H1 (cell line): ENCODE data around the gene ARHGEF38. TPM values are rescaled to one million over a fixed set of nuclear protein-coding genes. Genes with fewer than 3 reads are reported as not detected.

Source experiments
- BACH1 ChIP-seq: IDR thresholded peaks from 2 replicates; pipeline ENCODE4 v1.6.1; 2012; ENCODE audit warnings: low read length, improper control_type of control experiment
- BRCA1 ChIP-seq: IDR thresholded peaks from 2 replicates; pipeline ENCODE4 v1.6.1; 2012; ENCODE audit warnings: low read depth, low read length, improper control_type of control experiment
- EGR1 ChIP-seq: IDR thresholded peaks from 2 replicates; pipeline ENCODE4 v1.6.1; 2011; ENCODE audit warnings: low read depth, low read length, borderline replicate concordance
- EZH2 ChIP-seq: fragments of 200-600 bp; sonication (generic); IDR thresholded peaks from 2 replicates; pipeline ENCODE4 v1.7.1; 2012; ENCODE audit warnings: low read depth, mild to moderate bottlenecking, moderate library complexity, low read length, inconsistent platforms; ENCODE audit not compliant: severe bottlenecking
- JUND ChIP-seq: IDR thresholded peaks from 2 replicates; pipeline ENCODE4 v1.6.1; 2011; ENCODE audit warnings: mild to moderate bottlenecking, improper control_type of control experiment, low read length
- POLR2A ChIP-seq, 2 experiments: IDR thresholded peaks; 1 replicate in 1 of 2; 2 replicates in 1 of 2; pipeline ENCODE4 v1.6.1; 2011; ENCODE audit warnings: low read depth in 2 of 2, low read length in 2 of 2, mild to moderate bottlenecking in 2 of 2; ENCODE audit errors: control extremely low read depth in 1 of 2
- RAD21 ChIP-seq, 2 experiments: IDR thresholded peaks in 1 of 2; conservative IDR thresholded peaks in 1 of 2; 2 replicates each; pipeline ENCODE4 v1.6.1; 2011; ENCODE audit warnings: low read depth in 2 of 2, low read length in 2 of 2, improper control_type of control experiment in 1 of 2, inconsistent platforms in 1 of 2, mild to moderate bottlenecking in 1 of 2, moderate library complexity in 1 of 2
- SUZ12 ChIP-seq: fragments of 200-600 bp; sonication (generic); IDR thresholded peaks from 2 replicates; pipeline ENCODE4 v1.6.1; 2012; ENCODE audit warnings: mild to moderate bottlenecking, inconsistent platforms, low read length, moderate library complexity, mixed read lengths
- TBP ChIP-seq: IDR thresholded peaks from 2 replicates; pipeline ENCODE4 v1.6.1; 2011; ENCODE audit warnings: low read depth, low read length, improper control_type of control experiment
- YY1 ChIP-seq: IDR thresholded peaks from 2 replicates; pipeline ENCODE4 v1.6.1; 2011; ENCODE audit warnings: low read depth, mild to moderate bottlenecking, low read length
- ZNF274 ChIP-seq: IDR thresholded peaks from 2 replicates; pipeline ENCODE4 v1.7.0; 2012; ENCODE audit warnings: low read length, borderline replicate concordance; ENCODE audit errors: extremely low read depth
- polyA plus RNA-seq, 7 experiments: library from polyadenylated mRNA; depleted of rRNA in 3 of 7; stranded (reverse) in 5 of 7; unstranded in 2 of 7; fragments of >200 nt in 5 of 7; fragments of 200-250 nt in 2 of 7; gene quantifications; 1 replicate in 5 of 7; 2 replicates in 1 of 7; 4 replicates in 1 of 7; pipeline versions ENCODE4 v1.2.1 to v1.2.3, GENCODE V29; 2011 to 2013; ENCODE audit warnings: missing spikeins in 2 of 7, mixed read lengths in 2 of 7
- total RNA-seq: library from RNA; stranded (reverse); fragmentation: NEBNext Ultra II Directional; extraction: Animal tissue kit (Norgen Biotek cat#: 25700); gene quantifications from 2 replicates; pipeline ENCODE4 v1.2.1, GENCODE V29; 2021
- TF ChIP-seq, protein P1 (sequence below): fragments of 300-600 bp; sonication (generic); IDR thresholded peaks from 2 replicates; pipeline ENCODE4 v1.7.1; 2012; ENCODE audit warnings: low read length, moderate library complexity, mild to moderate bottlenecking, inconsistent platforms; ENCODE audit not compliant: insufficient replicate concordance

The ARHGEF38 gene
- total and polyA plus RNA-seq, 2 of the 8 experiments (the other 6 are each of a cell fraction or from before 2014, with no cell fraction given): not detected

DNA sequence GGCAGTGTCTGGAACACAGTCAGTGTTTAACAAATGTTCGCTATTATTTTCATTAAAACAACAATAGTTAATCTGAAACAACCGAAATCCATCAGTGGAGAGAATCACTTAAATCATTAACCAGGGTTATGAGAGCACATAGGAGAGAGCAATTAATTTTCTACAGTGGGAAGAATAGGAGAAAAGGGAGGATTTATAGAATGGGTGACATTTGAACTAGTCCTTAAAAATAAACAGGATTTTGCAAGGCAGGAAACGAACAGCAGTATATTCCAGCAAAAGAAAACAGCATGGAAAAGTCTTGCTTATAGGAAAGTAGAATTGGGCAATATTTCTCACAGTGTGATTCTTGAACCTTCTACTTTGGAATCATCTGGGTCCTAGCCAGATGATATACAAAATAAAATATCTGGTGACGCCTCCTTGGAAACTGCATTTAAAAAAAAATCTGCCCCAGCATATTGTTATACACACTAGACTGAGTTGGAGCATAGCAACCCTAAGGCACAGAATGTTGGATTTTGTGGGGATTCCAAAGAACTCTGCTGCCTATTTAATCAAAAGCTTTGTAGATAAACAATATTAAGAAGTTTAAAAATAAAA lies 100.0 kb downstream of the ARHGEF38 start (continued):
- TF ChIP-seq, protein P1, sequence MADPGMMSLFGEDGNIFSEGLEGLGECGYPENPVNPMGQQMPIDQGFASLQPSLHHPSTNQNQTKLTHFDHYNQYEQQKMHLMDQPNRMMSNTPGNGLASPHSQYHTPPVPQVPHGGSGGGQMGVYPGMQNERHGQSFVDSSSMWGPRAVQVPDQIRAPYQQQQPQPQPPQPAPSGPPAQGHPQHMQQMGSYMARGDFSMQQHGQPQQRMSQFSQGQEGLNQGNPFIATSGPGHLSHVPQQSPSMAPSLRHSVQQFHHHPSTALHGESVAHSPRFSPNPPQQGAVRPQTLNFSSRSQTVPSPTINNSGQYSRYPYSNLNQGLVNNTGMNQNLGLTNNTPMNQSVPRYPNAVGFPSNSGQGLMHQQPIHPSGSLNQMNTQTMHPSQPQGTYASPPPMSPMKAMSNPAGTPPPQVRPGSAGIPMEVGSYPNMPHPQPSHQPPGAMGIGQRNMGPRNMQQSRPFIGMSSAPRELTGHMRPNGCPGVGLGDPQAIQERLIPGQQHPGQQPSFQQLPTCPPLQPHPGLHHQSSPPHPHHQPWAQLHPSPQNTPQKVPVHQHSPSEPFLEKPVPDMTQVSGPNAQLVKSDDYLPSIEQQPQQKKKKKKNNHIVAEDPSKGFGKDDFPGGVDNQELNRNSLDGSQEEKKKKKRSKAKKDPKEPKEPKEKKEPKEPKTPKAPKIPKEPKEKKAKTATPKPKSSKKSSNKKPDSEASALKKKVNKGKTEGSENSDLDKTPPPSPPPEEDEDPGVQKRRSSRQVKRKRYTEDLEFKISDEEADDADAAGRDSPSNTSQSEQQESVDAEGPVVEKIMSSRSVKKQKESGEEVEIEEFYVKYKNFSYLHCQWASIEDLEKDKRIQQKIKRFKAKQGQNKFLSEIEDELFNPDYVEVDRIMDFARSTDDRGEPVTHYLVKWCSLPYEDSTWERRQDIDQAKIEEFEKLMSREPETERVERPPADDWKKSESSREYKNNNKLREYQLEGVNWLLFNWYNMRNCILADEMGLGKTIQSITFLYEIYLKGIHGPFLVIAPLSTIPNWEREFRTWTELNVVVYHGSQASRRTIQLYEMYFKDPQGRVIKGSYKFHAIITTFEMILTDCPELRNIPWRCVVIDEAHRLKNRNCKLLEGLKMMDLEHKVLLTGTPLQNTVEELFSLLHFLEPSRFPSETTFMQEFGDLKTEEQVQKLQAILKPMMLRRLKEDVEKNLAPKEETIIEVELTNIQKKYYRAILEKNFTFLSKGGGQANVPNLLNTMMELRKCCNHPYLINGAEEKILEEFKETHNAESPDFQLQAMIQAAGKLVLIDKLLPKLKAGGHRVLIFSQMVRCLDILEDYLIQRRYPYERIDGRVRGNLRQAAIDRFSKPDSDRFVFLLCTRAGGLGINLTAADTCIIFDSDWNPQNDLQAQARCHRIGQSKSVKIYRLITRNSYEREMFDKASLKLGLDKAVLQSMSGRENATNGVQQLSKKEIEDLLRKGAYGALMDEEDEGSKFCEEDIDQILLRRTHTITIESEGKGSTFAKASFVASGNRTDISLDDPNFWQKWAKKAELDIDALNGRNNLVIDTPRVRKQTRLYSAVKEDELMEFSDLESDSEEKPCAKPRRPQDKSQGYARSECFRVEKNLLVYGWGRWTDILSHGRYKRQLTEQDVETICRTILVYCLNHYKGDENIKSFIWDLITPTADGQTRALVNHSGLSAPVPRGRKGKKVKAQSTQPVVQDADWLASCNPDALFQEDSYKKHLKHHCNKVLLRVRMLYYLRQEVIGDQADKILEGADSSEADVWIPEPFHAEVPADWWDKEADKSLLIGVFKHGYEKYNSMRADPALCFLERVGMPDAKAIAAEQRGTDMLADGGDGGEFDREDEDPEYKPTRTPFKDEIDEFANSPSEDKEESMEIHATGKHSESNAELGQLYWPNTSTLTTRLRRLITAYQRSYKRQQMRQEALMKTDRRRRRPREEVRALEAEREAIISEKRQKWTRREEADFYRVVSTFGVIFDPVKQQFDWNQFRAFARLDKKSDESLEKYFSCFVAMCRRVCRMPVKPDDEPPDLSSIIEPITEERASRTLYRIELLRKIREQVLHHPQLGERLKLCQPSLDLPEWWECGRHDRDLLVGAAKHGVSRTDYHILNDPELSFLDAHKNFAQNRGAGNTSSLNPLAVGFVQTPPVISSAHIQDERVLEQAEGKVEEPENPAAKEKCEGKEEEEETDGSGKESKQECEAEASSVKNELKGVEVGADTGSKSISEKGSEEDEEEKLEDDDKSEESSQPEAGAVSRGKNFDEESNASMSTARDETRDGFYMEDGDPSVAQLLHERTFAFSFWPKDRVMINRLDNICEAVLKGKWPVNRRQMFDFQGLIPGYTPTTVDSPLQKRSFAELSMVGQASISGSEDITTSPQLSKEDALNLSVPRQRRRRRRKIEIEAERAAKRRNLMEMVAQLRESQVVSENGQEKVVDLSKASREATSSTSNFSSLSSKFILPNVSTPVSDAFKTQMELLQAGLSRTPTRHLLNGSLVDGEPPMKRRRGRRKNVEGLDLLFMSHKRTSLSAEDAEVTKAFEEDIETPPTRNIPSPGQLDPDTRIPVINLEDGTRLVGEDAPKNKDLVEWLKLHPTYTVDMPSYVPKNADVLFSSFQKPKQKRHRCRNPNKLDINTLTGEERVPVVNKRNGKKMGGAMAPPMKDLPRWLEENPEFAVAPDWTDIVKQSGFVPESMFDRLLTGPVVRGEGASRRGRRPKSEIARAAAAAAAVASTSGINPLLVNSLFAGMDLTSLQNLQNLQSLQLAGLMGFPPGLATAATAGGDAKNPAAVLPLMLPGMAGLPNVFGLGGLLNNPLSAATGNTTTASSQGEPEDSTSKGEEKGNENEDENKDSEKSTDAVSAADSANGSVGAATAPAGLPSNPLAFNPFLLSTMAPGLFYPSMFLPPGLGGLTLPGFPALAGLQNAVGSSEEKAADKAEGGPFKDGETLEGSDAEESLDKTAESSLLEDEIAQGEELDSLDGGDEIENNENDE: no peak
- no peak for TF ChIP-seq SUZ12
- TF ChIP-seq JUND: no peak
- TF ChIP-seq BACH1: no peak
- no peak for TF ChIP-seq POLR2A (IDR thresholded peaks at IDR 0.05; ENCODE audit: control extremely low read depth in 1 of 2, low read depth in 2 of 2, low read length in 2 of 2)
- TF ChIP-seq RAD21 (IDR thresholded peaks at IDR 0.05 in 1 of 2, conservative IDR thresholded peaks at IDR 0.05 in 1 of 2; ENCODE audit: low read depth in 2 of 2, low read length in 2 of 2): no peak
- TF ChIP-seq EZH2: no peak
- no peak for TF ChIP-seq ZNF274
- TF ChIP-seq YY1: no peak
- no peak for TF ChIP-seq EGR1
- TF ChIP-seq TBP: no peak
- TF ChIP-seq BRCA1: no peak
- TF ChIP-seq, all 59 proteins: peak for 0
